IMR-90 (cell line): ENCODE data around the gene PLN. TPM values are rescaled to one million over a fixed set of nuclear protein-coding genes. Genes with fewer than 3 reads are reported as not detected.

Source experiments
- ATAC-seq: fragments of 200-7000 bp; cut with Tn5 transposase; 2 replicates; pipeline ENCODE4 v1.9.1; 2020; ENCODE audit warnings: low read depth, mild to moderate bottlenecking, moderate library complexity
- BruUV-seq: library from RNA; stranded (reverse); fragments of 400-500 nt; replicated peaks from 2 replicates; lab custom pipeline; 2021; lab: Mats Ljungman, UMichigan
- CTCF ChIA-PET: fragments of 300-600 bp; formaldehyde crosslinking; extraction: SDS; loops from one replicate; lab custom pipeline; 2021; ENCODE audit warnings: antibody characterized with exemption; lab: Yijun Ruan, JAX
- POLR2A ChIA-PET: fragments of 300-600 bp; sonication (Branson Sonifier 250); formaldehyde crosslinking; loops from one replicate; lab custom pipeline; 2022; ENCODE audit warnings: antibody characterized with exemption; ENCODE audit not compliant: unreplicated experiment; lab: Charles Lee
- DNase-seq: peaks from one replicate; pipeline ENCODE4 v3.0.0; 2013
- H2AFZ ChIP-seq: replicated peaks from 2 replicates; pipeline ENCODE3; 2013; ENCODE audit warnings: low read length, mild to moderate bottlenecking; ENCODE audit not compliant: poor library complexity
- H2AK5ac ChIP-seq: 2 replicates; pipeline ENCODE4 v1.6.1; 2013; ENCODE audit warnings: low read depth, low read length, inconsistent platforms
- H2AK9ac ChIP-seq: replicated peaks from 2 replicates; pipeline ENCODE3; 2013; ENCODE audit warnings: mild to moderate bottlenecking, low read depth, low read length, moderate library complexity; ENCODE audit not compliant: poor library complexity
- H2BK120ac ChIP-seq: 2 replicates; pipeline ENCODE4 v1.6.1; 2013; ENCODE audit warnings: low read depth, low read length, inconsistent platforms
- H2BK15ac ChIP-seq: 3 replicates; pipeline ENCODE4 v1.6.1; 2013; ENCODE audit warnings: low read depth, low read length, inconsistent platforms
- H2BK20ac ChIP-seq: 2 replicates; pipeline ENCODE4 v1.6.1; 2013; ENCODE audit warnings: low read depth, mild to moderate bottlenecking, inconsistent platforms, low read length, moderate library complexity
- H2BK5ac ChIP-seq: 2 replicates; pipeline ENCODE4 v1.6.1; 2013; ENCODE audit warnings: mild to moderate bottlenecking, low read depth, low read length, inconsistent platforms; ENCODE audit not compliant: poor library complexity, severe bottlenecking
- H3K14ac ChIP-seq: replicated peaks from 2 replicates; pipeline ENCODE4 v1.6.1; 2013; ENCODE audit warnings: low read depth, low read length, inconsistent platforms
- H3K18ac ChIP-seq: 2 replicates; pipeline ENCODE4 v1.6.1; 2013; ENCODE audit warnings: low read depth, low read length, control low read depth
- H3K23ac ChIP-seq: 2 replicates; pipeline ENCODE4 v1.6.1; 2013; ENCODE audit warnings: low read depth, low read length, inconsistent platforms
- H3K27ac ChIP-seq: 2 replicates; pipeline ENCODE4 v1.5.1; 2013; ENCODE audit warnings: mild to moderate bottlenecking, control low read depth, low read length; ENCODE audit not compliant: insufficient read depth
- H3K27me3 ChIP-seq: 2 replicates; pipeline ENCODE4 v1.6.1; 2013; ENCODE audit warnings: low read length; ENCODE audit not compliant: control insufficient read depth, insufficient read depth
- H3K36me3 ChIP-seq: 2 replicates; pipeline ENCODE4 v1.6.1; 2013; ENCODE audit warnings: low read length, mixed read lengths; ENCODE audit not compliant: control insufficient read depth, insufficient read depth
- H3K4ac ChIP-seq: 2 replicates; pipeline ENCODE4 v1.6.1; 2013; ENCODE audit warnings: low read depth, low read length, inconsistent platforms
- H3K4me1 ChIP-seq: 2 replicates; pipeline ENCODE4 v1.6.1; 2013; ENCODE audit warnings: low read length, mixed read lengths; ENCODE audit not compliant: control insufficient read depth, insufficient read depth
- H3K4me2 ChIP-seq: 2 replicates; pipeline ENCODE4 v1.6.1; 2013; ENCODE audit warnings: low read depth, mild to moderate bottlenecking, control low read depth, low read length, moderate library complexity
- H3K4me3 ChIP-seq: 2 replicates; pipeline ENCODE4 v1.5.1; 2013; ENCODE audit warnings: low read depth, mild to moderate bottlenecking, control low read depth, low read length, moderate library complexity; ENCODE audit not compliant: insufficient read depth
- H3K56ac ChIP-seq: 2 replicates; pipeline ENCODE4 v1.6.1; 2013; ENCODE audit warnings: low read length, inconsistent platforms; ENCODE audit not compliant: insufficient read depth; ENCODE audit errors: extremely low read depth
- H3K79me1 ChIP-seq, 2 experiments: 2 replicates each; pipeline ENCODE4 v1.6.1; 2013; ENCODE audit warnings: low read length in 2 of 2, inconsistent platforms in 1 of 2, low read depth in 1 of 2
- H3K9ac ChIP-seq: 2 replicates; pipeline ENCODE4 v1.6.1; 2013; ENCODE audit warnings: low read depth, low read length, control low read depth
- H3K9me1 ChIP-seq: 2 replicates; pipeline ENCODE4 v1.6.1; 2013; ENCODE audit warnings: low read length, inconsistent platforms; ENCODE audit not compliant: insufficient read depth
- H3K9me3 ChIP-seq: 2 replicates; pipeline ENCODE4 v1.6.1; 2013; ENCODE audit warnings: low read length; ENCODE audit not compliant: control insufficient read depth, insufficient read depth
- H4K20me1 ChIP-seq: 2 replicates; pipeline ENCODE4 v1.6.1; 2013; ENCODE audit warnings: low read length, inconsistent platforms; ENCODE audit not compliant: insufficient read depth
- H4K5ac ChIP-seq: 2 replicates; pipeline ENCODE4 v1.6.1; 2013; ENCODE audit warnings: mild to moderate bottlenecking, low read depth, low read length, control low read depth
- H4K8ac ChIP-seq, 2 experiments: 2 replicates each; pipeline ENCODE4 v1.6.1; 2013; ENCODE audit warnings: low read depth in 2 of 2, low read length in 2 of 2, control low read depth in 1 of 2, inconsistent platforms in 1 of 2
- H4K91ac ChIP-seq: 2 replicates; pipeline ENCODE4 v1.6.1; 2013; ENCODE audit warnings: low read depth, low read length, inconsistent platforms; ENCODE audit not compliant: insufficient read depth
- BHLHE40 ChIP-seq: fragments of 150-350 bp; IDR thresholded peaks from 2 replicates; pipeline ENCODE4 v1.6.1; 2016; ENCODE audit warnings: mild to moderate bottlenecking, low read depth, low read length
- MAFK ChIP-seq: IDR thresholded peaks from 2 replicates; pipeline ENCODE4 v1.6.1; 2012; ENCODE audit warnings: low read depth, low read length, improper control_type of control experiment
- NFE2L2 ChIP-seq: fragments of 150-350 bp; IDR thresholded peaks from 2 replicates; pipeline ENCODE4 v1.6.1; 2016; ENCODE audit warnings: low read depth, mild to moderate bottlenecking, low read length
- POLR2A ChIP-seq: IDR thresholded peaks from 2 replicates; pipeline ENCODE4 v1.6.1; 2012; ENCODE audit warnings: mild to moderate bottlenecking, low read depth, low read length
- RFX5 ChIP-seq: IDR thresholded peaks from 2 replicates; pipeline ENCODE4 v1.8.0; 2012; ENCODE audit warnings: low read depth, mild to moderate bottlenecking, low read length, moderate library complexity
- SMC3 ChIP-seq: fragments of 150-350 bp; IDR thresholded peaks from 2 replicates; pipeline ENCODE4 v1.6.1; 2016; ENCODE audit warnings: low read depth, mild to moderate bottlenecking, antibody characterized with exemption, low read length, moderate library complexity
- WGBS, 2 experiments: methylation state at CpG; one replicate each; pipeline versions ENCODE4 v1.1.5 to v1.1.7; 2013; ENCODE audit warnings: missing lambda C conversion rate in 2 of 2; ENCODE audit not compliant: insufficient read length in 1 of 2; ENCODE audit errors: extremely low coverage in 2 of 2; 5-methylcytosine and 5-hydroxymethylcytosine counted together
- dilution Hi-C: fragments of 300-500 bp; cut with HindIII; formaldehyde crosslinking; loops from one replicate; pipeline ENCODE4 v1.14.3; 2018; ENCODE audit warnings: low sequenced_read_pairs; ENCODE audit not compliant: unreplicated experiment
- in situ Hi-C: fragments of 300-500 bp; cut with MboI; formaldehyde crosslinking; loops from 3 replicates; pipeline ENCODE4 v1.14.3; 2019; ENCODE audit warnings: low sequenced_read_pairs, inconsistent platforms, mixed read lengths
- intact Hi-C: fragments of 100-400 bp; cut with micrococcal nuclease; formaldehyde crosslinking; loops from 2 replicates; pipeline ENCODE4 v1.10.0; 2022
- polyA plus RNA-seq, 3 experiments: library from polyadenylated mRNA; depleted of rRNA; stranded (reverse); fragments of >200 nt; gene quantifications; 2 replicates each; pipeline ENCODE4 v1.2.3, GENCODE V29; 2012; ENCODE audit warnings: low replicate concordance in 1 of 3
- total RNA-seq: library from RNA; depleted of rRNA; stranded (reverse); fragments of >200 nt; gene quantifications from 2 replicates; pipeline ENCODE4 v1.2.3, GENCODE V29; 2012
- TF ChIP-seq, protein P1 (sequence below): conservative IDR thresholded peaks from 2 replicates; pipeline ENCODE4 v1.5.1; 2012; ENCODE audit warnings: mild to moderate bottlenecking, low read depth, low read length, improper control_type of control experiment
- TF ChIP-seq, protein P2 (sequence below): fragments of 150-350 bp; IDR thresholded peaks from 2 replicates; pipeline ENCODE4 v1.6.1; 2017; ENCODE audit warnings: mild to moderate bottlenecking, antibody characterized with exemption, low read length, low read depth

Gene PLN
- total and polyA plus RNA-seq, 2 of the 4 experiments (the other 2 are of a cell fraction): under 0.01 TPM; not detected in 1

DNA sequence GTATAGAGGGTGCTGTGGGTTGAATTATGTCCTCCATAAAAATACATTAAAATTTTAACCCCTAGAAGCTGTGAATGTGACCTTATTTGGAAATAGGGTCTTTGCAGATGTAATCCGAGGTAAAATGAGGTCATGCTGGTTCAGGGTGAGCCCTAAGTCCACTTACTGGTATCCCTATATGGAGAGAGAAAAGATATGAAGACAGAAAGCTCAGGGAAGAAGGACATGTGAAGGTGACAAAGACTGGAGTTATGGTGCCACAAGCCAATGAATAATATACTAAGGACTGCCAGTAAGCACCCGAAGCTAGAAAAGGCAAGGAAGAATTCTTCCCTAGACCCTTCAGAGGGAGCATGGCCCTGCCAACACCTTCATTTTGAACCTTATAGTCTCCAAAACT is 50.2 kb downstream of the PLN start:
- no peak overlapping the region for H3K18ac ChIP-seq
- no peak overlapping the region for H3K14ac ChIP-seq
- no peak overlapping the region for H3K23ac ChIP-seq
- ChIA-PET CTCF (interaction anchor here (1.8 kb wide), 1 partner anchor 8 kb away, joined by 4 read pairs; no protein-coding TSS in a partner anchor), POLR2A (no interaction called here)
- H2AFZ ChIP-seq: no peak overlapping the region
- H3K4me1 ChIP-seq: no peaks in the 10 kb centered on the region
- no peak overlapping the region for H3K9ac ChIP-seq
- peaks cover 8% of the 10 kb centered on the region; the same call in 1 of the 2 replicates for H4K20me1 ChIP-seq
- DNase-seq (no peak), ATAC-seq (no peak)
- TF ChIP-seq, protein P1, sequence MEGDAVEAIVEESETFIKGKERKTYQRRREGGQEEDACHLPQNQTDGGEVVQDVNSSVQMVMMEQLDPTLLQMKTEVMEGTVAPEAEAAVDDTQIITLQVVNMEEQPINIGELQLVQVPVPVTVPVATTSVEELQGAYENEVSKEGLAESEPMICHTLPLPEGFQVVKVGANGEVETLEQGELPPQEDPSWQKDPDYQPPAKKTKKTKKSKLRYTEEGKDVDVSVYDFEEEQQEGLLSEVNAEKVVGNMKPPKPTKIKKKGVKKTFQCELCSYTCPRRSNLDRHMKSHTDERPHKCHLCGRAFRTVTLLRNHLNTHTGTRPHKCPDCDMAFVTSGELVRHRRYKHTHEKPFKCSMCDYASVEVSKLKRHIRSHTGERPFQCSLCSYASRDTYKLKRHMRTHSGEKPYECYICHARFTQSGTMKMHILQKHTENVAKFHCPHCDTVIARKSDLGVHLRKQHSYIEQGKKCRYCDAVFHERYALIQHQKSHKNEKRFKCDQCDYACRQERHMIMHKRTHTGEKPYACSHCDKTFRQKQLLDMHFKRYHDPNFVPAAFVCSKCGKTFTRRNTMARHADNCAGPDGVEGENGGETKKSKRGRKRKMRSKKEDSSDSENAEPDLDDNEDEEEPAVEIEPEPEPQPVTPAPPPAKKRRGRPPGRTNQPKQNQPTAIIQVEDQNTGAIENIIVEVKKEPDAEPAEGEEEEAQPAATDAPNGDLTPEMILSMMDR: no peak
- TF ChIP-seq SMC3: no peak
- TF ChIP-seq MAFK: no peak
- no peak for TF ChIP-seq BHLHE40
- TF ChIP-seq, protein P2, sequence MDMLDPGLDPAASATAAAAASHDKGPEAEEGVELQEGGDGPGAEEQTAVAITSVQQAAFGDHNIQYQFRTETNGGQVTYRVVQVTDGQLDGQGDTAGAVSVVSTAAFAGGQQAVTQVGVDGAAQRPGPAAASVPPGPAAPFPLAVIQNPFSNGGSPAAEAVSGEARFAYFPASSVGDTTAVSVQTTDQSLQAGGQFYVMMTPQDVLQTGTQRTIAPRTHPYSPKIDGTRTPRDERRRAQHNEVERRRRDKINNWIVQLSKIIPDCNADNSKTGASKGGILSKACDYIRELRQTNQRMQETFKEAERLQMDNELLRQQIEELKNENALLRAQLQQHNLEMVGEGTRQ: no peak
- TF ChIP-seq NFE2L2: no peak
- no peak for TF ChIP-seq POLR2A
- no peak for TF ChIP-seq RFX5
- no TSS peak for BruUV-seq
- no peak overlapping the region for H3K27ac ChIP-seq
- H3K4ac ChIP-seq: no peak overlapping the region
- intact Hi-C loops (no loop called here), in situ Hi-C loops (no loop called here), dilution Hi-C loops (no loop called here)
- H2AK9ac ChIP-seq: no peak overlapping the region
- no peak overlapping the region for H3K56ac ChIP-seq
- H3K9me1 ChIP-seq: no peaks in the 10 kb centered on the region
- H2BK15ac ChIP-seq: no peak overlapping the region
- H2BK5ac ChIP-seq: no peak overlapping the region
- H3K4me3 ChIP-seq: no peak overlapping the region
- no peaks in the 10 kb centered on the region for H3K9me3 ChIP-seq
- peaks cover 24 to 25% of the 10 kb centered on the region in 2 experiments for H3K79me1 ChIP-seq
- no peak overlapping the region for H3K4me2 ChIP-seq
- no peak overlapping the region for H4K8ac ChIP-seq
- H3K27me3 ChIP-seq: no peaks in the 10 kb centered on the region
- no peak overlapping the region for H4K5ac ChIP-seq
- H4K91ac ChIP-seq: no peak overlapping the region
- H2AK5ac ChIP-seq: no peak overlapping the region
- no peaks in the 10 kb centered on the region for H3K36me3 ChIP-seq
- WGBS, 2 experiments: no CpG with 5 or more reads among the region's 2 CpGs
- no peak overlapping the region for H2BK20ac ChIP-seq
- no peak overlapping the region for H2BK120ac ChIP-seq
